Right atrium auricular region (tissue), 2 donors: ENCODE measurements around the gene TMEM109. TPM values are rescaled to one million over a fixed set of nuclear protein-coding genes. Genes with fewer than 3 reads are reported as not detected.

Source experiments
- DNase-seq: peaks from one replicate; pipeline ENCODE4 v3.0.0-alpha.2; 2019; ENCODE audit warnings: low spot score
- H3K27ac ChIP-seq, 2 donors: fragments of 200-600 bp; sonication (generic); 1 replicate in 1 of 2; 2 replicates in 1 of 2; pipeline ENCODE4 v1.5.1; 2016 to 2019
- H3K27me3 ChIP-seq, 2 donors: fragments of 200-600 bp; sonication (generic); one replicate each; pipeline versions ENCODE4 v1.5.1 to v1.6.0; 2017 to 2019
- H3K36me3 ChIP-seq: fragments of 200-600 bp; sonication (generic); one replicate; pipeline ENCODE4 v1.5.1; 2016
- H3K4me1 ChIP-seq, 2 donors: fragments of 200-600 bp; sonication (generic); one replicate each; pipeline versions ENCODE4 v1.5.1 to v1.6.0; 2017 to 2019
- H3K4me3 ChIP-seq, 2 donors: fragments of 200-600 bp; sonication (generic); 1 replicate in 1 of 2; 2 replicates in 1 of 2; pipeline ENCODE4 v1.5.1; 2017 to 2019; ENCODE audit warnings: mild to moderate bottlenecking in 1 of 2, moderate library complexity in 1 of 2
- H3K9me3 ChIP-seq, 2 donors: fragments of 200-600 bp; sonication (generic); one replicate each; pipeline ENCODE4 v1.5.1; 2019
- CTCF ChIP-seq, 2 donors: fragments of 200-600 bp; sonication (generic); IDR thresholded peaks; one replicate each; pipeline ENCODE4 v1.5.1; 2019; ENCODE audit warnings: antibody characterized with exemption in 2 of 2
- total RNA-seq, 2 donors: library from RNA; depleted of rRNA; stranded (reverse); fragments of >200 nt; gene quantifications; one replicate each; pipeline ENCODE4 v1.1.0, GENCODE V29; 2016

The TMEM109 gene
- total RNA-seq, 2 donors from 2014 or later, result 119 to 124 TPM

DNA sequence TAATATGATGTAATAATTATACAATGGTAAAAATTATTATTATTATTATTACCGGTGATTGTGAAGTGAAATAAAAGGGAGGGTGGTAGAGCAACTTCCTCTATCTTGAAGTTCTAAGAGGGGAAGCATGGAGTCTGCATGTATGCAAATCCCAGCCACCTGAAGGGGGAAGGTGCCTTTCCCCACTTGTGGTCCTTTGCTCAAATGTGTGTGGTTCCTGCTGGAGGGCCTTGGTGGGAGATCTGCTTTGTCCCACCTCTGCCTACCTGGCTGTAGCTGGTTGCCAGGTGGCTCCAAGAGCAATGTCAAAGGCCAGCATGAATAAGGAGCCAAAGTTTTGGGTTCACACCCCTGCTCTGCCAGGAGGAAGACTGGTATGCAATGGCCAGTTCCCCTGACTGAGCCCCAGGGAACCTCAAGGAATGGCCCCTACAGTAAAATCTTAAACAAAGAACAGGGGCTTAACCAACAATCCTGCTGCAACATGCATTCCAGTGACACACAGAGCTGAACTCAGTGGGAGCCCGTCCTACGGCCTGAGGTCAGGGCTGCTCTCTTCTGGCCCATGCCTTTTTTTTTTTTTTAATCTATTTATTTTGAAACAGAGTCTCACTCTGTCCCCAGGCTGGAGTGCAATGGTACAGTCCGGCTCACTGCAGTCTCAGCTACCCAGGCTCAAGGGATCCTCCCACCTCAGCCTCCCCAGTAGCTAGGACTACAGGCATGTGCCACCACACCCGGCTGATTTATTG, 18.8 kb downstream of the TMEM109 start:
- no peak overlapping the region for H3K4me3 ChIP-seq
- peaks cover 0 to 6% of the 10 kb centered on the region in 2 donors for H3K4me1 ChIP-seq
- no peaks in the 10 kb centered on the region for H3K27me3 ChIP-seq
- no peak for TF ChIP-seq CTCF (IDR thresholded peaks at IDR 0.05)
- no peaks in the 10 kb centered on the region for H3K36me3 ChIP-seq
- DNase-seq, result no peak
- no peaks in the 10 kb centered on the region for H3K9me3 ChIP-seq
- H3K27ac ChIP-seq, result no peak overlapping the region

GRCh38 chr11:60933416-60934123, 19.6 kb downstream of the TMEM109 start:
- DNase-seq, result no peak
- Histone ChIP-seq H3K4me1 (peaks cover 0 to 6% of the 10 kb centered on the region in 2 donors), H3K9me3 (no peaks in the 10 kb centered on the region), H3K36me3 (no peaks in the 10 kb centered on the region), H3K27me3 (no peaks in the 10 kb centered on the region), H3K27ac (no peak overlapping the region), H3K4me3 (no peak overlapping the region)
- no peak for TF ChIP-seq CTCF (IDR thresholded peaks at IDR 0.05)

DNA sequence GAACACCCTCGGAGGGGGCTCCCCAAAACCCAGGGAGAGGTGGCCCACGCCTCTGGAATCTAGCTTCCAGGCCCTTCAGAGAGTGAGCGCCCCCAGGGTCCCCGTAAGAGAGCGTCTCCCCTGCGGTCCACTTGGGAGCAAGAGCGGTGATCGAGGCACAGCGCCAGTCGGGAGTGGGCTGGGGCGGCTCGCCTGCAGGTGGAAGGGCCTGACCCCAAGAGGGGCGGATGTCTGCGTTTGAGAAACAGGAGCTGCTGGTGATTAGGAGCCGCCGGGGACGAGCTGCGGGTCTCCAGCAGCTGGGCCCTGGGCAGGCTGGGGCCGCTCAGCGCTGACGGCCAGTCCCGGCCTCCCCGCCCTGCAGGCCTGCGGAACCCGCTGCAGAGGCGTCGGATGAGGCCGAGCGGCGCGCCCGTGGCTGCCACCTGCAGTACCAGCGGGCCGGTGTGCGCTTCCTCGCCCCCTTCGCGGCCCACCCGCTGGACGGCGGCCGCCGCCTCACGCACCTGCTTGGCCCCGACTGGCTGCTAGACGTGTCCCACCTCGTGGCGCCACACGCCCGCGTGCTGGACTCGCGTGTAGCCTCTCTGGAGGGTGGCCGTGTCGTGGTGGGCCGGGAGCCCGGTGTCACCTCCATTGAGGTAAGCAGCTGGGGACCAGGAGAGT, 20.3 kb downstream of the TMEM109 start:
- no peak overlapping the region for H3K27ac ChIP-seq
- no peaks in the 10 kb centered on the region for H3K9me3 ChIP-seq
- peaks cover 0 to 6% of the 10 kb centered on the region in 2 donors for H3K4me1 ChIP-seq
- H3K4me3 ChIP-seq, result no peak overlapping the region
- no peaks in the 10 kb centered on the region for H3K27me3 ChIP-seq
- TF ChIP-seq CTCF (IDR thresholded peaks at IDR 0.05), result no peak
- H3K36me3 ChIP-seq, result peaks cover 1% of the 10 kb centered on the region
- no peak for DNase-seq

DNA sequence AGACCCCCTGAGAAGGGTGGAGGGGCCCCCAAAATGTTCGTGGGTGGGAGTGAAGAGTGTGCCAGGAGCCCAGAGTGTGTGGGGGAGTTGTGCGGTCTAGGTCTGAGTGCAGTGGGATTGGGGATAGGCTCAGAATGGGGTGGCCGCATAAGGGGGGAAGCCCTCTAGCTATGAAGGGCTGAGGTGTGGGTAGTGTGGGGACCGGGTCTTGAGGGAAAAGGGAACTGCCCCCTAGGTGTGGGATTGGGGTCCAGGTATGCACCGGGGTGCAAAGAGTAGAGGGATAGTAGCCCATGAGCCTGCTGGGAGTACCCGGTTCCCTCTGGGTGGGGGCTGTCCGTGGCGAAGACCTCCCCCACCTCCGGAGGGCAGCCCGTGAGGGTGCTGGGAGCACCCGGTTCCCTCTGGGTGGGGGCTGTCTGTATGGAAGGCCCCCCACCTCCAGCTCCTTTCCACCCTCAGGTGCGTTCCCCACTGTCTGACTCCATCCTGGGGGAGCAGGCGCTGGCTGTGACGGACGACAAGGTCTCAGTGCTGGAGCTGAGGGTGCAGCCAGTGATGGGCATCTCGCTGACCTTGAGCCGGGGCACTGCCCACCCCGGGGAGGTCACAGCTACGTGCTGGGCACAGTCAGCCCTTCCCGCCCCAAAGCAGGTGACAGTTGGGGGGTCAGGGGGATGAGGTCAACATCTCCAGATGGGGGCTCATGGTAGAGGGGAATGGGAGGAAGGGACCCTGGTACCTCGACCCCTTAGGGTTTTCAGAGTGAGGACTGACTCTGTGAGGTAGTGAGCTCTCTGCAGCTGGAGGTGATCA, 21.0 kb downstream of the TMEM109 start:
- no peak for TF ChIP-seq CTCF (IDR thresholded peaks at IDR 0.05)
- no peak overlapping the region for H3K27ac ChIP-seq
- no peak for DNase-seq
- no peak overlapping the region for H3K4me3 ChIP-seq
- H3K4me1 ChIP-seq, result peaks cover 0 to 6% of the 10 kb centered on the region in 2 donors
- peaks cover 4% of the 10 kb centered on the region for H3K36me3 ChIP-seq
- no peaks in the 10 kb centered on the region for H3K27me3 ChIP-seq
- H3K9me3 ChIP-seq, result no peaks in the 10 kb centered on the region

- Histone ChIP-seq H3K4me1 (peaks cover 0 to 9% of the 10 kb centered on the region in 2 donors), H3K9me3 (no peaks in the 10 kb centered on the region), H3K27me3 (no peaks in the 10 kb centered on the region), H3K36me3 (peaks cover 4% of the 10 kb centered on the region), H3K27ac (no peak overlapping the region), H3K4me3 (no peak overlapping the region)
- no peak for TF ChIP-seq CTCF (IDR thresholded peaks at IDR 0.05)
- no peak for DNase-seq
These were observed 21.9 kb downstream of the TMEM109 start for GRCh38 chr11:60935676-60936442.
